Duodenal mucosa (tissue), 2 donors: Measurements from ENCODE around the gene MACROD2.
"Not testable (repeated sequence)": the region's sequence is repeated elsewhere in the genome, so short reads cannot be mapped to it uniquely, and the experiment has no call there.

Experiments used
- H3K27ac ChIP-seq: one replicate; pipeline ENCODE4 v1.7.0; 2013; ENCODE audit warnings: low read depth, low read length
- H3K27me3 ChIP-seq, 2 donors: one replicate each; pipeline ENCODE4 v1.7.0; 2013; ENCODE audit warnings: low read length in 2 of 2, control low read depth in 1 of 2; ENCODE audit not compliant: insufficient read depth in 2 of 2, control insufficient read depth in 1 of 2
- H3K36me3 ChIP-seq, 2 donors: one replicate each; pipeline ENCODE4 v1.7.0; 2013; ENCODE audit warnings: low read length in 2 of 2, control low read depth in 1 of 2; ENCODE audit not compliant: insufficient read depth in 2 of 2, control insufficient read depth in 1 of 2
- H3K4me1 ChIP-seq, 2 donors: one replicate each; pipeline ENCODE4 v1.7.0; 2013; ENCODE audit warnings: low read length in 2 of 2, control low read depth in 1 of 2; ENCODE audit not compliant: insufficient read depth in 2 of 2, control insufficient read depth in 1 of 2
- H3K4me3 ChIP-seq, 2 donors: one replicate each; pipeline ENCODE4 v1.7.0; 2013; ENCODE audit warnings: low read length in 2 of 2, low read depth in 1 of 2
- H3K9ac ChIP-seq, 2 donors: one replicate each; pipeline ENCODE4 v1.7.0; 2013; ENCODE audit warnings: low read length in 2 of 2, low read depth in 1 of 2
- H3K9me3 ChIP-seq, 2 donors: one replicate each; pipeline ENCODE4 v1.7.0; 2013; ENCODE audit warnings: low read length in 2 of 2, control low read depth in 1 of 2; ENCODE audit not compliant: control insufficient read depth in 1 of 2

MACROD2 gene

DNA sequence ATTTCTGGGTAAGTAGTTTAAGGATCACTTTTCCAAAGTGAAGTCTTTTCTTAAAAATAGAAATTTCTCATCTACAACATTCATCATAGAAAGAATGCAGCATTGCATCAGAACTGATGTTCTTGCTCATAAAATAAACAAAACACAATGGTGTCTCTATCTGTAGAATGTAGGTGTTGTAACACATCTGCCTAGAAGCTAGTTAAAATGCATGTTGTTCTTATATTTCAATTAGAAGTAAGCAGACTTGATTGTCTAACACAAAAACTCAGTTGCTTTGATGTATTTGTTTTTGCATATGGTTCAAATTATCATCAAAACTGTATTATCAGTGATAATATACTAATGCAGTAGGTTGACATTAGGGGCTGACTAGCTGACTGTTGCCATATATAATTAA, 996.8 kb downstream of the MACROD2 start:
- Histone ChIP-seq H3K9ac (no peak overlapping the region), H3K4me3 (no peak overlapping the region), H3K36me3 (no peaks in the 10 kb centered on the region), H3K9me3 (no peaks in the 10 kb centered on the region), H3K4me1 (peaks cover 0 to under 1% of the 10 kb centered on the region in 2 donors), H3K27ac (no peak overlapping the region), H3K27me3 (no peaks in the 10 kb centered on the region)

DNA sequence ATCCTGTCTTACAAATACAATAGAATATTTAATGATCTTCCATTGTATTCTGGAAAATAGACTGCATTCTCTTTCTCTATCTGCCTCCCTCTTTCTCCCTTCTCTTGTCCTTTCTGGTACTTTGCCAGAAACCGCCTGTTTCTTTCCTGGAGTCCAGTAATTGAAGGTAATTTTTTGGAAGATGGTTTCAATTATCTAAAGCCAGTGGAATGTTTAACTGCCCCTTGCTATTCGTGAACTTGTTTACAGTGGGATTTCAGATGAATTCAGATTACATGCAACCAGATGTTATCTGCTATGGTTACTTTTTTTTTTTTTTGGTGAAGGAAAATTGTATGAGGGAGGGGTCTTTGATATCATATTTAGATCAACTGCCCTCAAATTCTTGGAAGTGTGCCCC, 997.6 kb downstream of the MACROD2 start:
- H3K4me1 ChIP-seq, result no peaks in the 10 kb centered on the region
- no peaks in the 10 kb centered on the region for H3K9me3 ChIP-seq
- H3K27ac ChIP-seq, result no peak overlapping the region
- H3K36me3 ChIP-seq, result no peaks in the 10 kb centered on the region
- H3K4me3 ChIP-seq, result no peak overlapping the region
- no peak overlapping the region for H3K9ac ChIP-seq
- H3K27me3 ChIP-seq, result no peaks in the 10 kb centered on the region

DNA sequence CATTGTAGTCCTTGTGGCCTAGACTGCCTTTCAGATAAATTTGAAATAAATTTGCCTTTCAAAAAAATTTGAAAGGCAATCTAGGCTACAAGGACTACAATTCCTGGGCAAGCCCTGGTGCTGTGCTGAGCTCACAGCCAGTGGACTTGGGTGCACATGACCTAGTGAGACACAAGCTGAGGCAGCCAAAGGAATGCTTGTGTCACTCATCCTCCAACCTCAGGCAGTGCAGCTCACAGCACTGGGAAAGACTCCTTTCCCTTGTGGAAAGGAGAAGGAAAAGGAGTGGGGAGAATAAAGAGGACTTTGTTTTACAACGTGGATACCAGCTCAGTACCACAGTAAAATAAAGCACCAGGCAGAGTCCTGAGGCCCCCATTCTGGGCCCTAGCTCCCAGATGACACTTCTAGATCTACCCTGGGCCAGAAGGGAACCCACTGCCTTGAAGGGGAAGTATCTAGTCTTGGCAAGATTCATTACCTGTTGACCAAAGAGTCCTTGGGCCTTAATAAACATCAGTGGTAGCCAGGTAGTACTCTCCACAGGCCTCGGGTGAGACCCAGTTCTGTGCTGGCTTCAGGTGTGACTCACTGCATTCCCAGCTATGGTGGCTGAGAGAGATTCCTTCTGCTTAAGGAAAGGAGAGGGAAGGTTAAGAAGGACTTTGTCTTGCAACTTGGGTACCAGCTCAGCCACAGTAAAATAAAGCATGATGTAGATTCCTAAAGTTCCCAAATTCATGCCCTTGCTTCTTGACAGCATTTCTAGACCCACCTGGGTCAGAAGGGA, 1001.8 kb downstream of the MACROD2 start:
- Histone ChIP-seq H3K27me3 (no peaks in the 10 kb centered on the region), H3K9me3 (no peaks in the 10 kb centered on the region), H3K4me1 (no peaks in the 10 kb centered on the region), H3K9ac (no peak overlapping the region), H3K27ac (no peak overlapping the region), H3K4me3 (no peak overlapping the region), H3K36me3 (no peaks in the 10 kb centered on the region)

DNA sequence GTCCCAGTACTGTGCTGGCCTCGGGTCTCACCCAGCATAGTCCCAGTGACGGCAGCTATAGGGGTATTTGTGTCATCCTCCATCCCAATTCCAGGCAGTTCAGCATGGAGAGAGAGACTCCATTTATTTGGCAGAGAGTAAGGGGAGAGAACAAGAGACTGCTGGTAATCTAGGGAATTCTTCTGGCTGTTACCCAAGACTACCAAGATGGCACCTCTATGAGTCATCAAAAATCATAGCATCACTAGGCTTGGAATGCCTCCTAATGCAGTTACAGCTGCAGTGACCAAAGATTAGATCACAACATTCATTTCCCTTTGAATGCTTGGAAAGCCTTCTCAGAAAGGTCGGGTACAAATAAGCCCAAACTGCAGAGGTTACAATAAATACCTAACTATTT, 1002.5 kb downstream of the MACROD2 start:
- no peaks in the 10 kb centered on the region for H3K36me3 ChIP-seq
- no peak overlapping the region for H3K9ac ChIP-seq
- H3K4me3 ChIP-seq, result no peak overlapping the region
- H3K27ac ChIP-seq, result no peak overlapping the region
- no peaks in the 10 kb centered on the region for H3K9me3 ChIP-seq
- H3K27me3 ChIP-seq, result no peaks in the 10 kb centered on the region
- no peaks in the 10 kb centered on the region for H3K4me1 ChIP-seq

DNA sequence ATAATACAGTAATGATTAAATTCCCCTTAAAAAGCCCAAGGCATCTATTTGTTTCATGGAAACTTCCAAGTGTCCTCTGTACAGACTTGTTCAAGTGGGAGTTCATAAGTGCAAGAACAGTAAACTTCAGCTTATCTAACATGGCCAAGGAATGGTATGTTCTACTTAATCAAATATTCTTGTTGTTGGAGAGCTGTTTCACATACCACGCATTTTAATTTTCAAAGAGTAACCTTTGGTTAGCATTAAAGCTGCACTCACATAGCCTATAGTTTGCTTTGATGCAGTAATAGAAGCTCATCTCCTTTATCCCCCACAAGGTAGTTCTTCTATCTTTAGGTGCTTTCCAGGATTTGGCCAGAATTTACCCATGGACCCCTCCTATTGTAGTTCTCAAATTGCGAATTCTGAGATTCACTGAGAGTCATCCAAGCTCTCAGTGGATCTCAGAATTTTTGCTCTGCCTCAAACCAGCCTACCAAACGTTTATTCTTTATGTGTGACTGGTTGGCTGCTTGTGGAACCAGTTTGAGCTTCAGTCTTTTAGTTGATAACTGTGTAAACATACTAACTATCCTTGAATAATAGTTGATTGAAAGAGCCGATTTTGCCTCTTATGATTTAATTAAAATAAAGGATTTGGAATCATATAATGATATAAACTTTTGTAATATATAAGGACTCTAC, 1010.1 kb downstream of the MACROD2 start:
- Histone ChIP-seq H3K9me3 (no peaks in the 10 kb centered on the region), H3K4me3 (no peak overlapping the region), H3K4me1 (no peaks in the 10 kb centered on the region), H3K36me3 (no peaks in the 10 kb centered on the region), H3K27ac (no peak overlapping the region), H3K9ac (no peak overlapping the region), H3K27me3 (no peaks in the 10 kb centered on the region)

DNA sequence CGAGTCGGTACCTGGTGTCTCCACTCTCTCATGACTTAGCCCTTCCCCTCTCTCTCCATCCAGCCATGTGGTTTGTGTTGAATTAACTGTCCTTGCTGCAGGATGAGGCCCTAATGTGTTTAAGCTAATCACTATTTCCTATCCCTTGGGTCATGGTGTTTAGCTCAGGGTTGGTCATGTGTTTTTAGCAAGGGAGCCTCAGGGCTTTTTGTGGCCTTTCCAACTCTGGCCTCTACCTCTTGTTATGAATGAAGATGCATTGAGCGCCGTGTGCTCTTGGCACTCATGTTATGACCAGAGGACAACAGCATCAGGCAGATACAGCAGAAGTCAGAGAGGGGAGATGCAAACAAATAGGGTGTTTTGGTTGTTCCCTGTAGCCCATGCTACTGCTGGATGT, 1016.3 kb downstream of the MACROD2 start:
- Histone ChIP-seq H3K4me1 (no peaks in the 10 kb centered on the region), H3K27me3 (no peaks in the 10 kb centered on the region), H3K27ac (no peak overlapping the region), H3K9ac (no peak overlapping the region), H3K9me3 (no peaks in the 10 kb centered on the region), H3K36me3 (no peaks in the 10 kb centered on the region), H3K4me3 (no peak overlapping the region)

DNA sequence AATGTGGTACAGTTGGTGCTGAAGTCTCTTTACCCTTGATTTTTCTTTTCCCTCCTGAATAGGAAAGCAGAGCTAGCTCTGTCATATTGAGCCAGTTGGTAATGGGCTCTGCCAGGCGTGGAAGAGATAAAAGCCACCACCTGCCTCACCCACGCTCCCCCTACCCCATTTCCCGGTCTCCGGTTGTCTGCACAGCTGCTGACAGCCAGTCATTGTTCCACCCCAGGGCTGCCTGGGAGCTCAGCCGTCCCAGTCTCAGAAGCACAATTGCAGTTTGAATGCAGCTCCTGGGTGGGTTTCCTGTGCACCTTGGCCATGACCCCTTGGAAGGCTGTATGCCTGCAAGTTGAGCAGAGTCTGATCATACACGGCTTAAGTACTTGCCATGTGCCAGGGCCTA, 1017.2 kb downstream of the MACROD2 start:
- Histone ChIP-seq H3K27me3 (no peaks in the 10 kb centered on the region), H3K36me3 (no peaks in the 10 kb centered on the region), H3K9ac (no peak overlapping the region), H3K9me3 (no peaks in the 10 kb centered on the region), H3K4me3 (no peak overlapping the region), H3K4me1 (no peaks in the 10 kb centered on the region), H3K27ac (no peak overlapping the region)

DNA sequence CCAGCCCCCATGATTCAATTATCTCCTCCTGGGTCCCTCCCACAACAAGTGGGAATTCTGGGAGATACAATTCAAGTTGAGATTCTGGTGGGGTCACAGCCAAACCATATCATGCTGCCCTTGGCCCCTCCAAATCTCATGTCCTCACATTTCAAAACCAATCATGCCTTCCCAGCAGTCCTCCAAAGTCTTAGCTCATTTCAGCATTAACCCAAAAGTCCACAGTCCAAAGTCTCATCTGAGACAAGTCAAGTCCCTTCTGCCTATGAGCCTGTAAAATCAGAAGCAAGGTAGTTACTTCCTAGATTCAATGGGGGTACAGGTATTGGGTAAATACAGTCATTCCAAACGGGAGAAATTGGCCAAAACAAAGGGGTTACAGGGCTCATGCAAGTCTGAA, 1021.6 kb downstream of the MACROD2 start:
- not testable (repeated sequence) for H3K9me3 ChIP-seq, H3K4me1 ChIP-seq, H3K27me3 ChIP-seq, H3K9ac ChIP-seq, H3K27ac ChIP-seq, H3K4me3 ChIP-seq, H3K36me3 ChIP-seq

DNA sequence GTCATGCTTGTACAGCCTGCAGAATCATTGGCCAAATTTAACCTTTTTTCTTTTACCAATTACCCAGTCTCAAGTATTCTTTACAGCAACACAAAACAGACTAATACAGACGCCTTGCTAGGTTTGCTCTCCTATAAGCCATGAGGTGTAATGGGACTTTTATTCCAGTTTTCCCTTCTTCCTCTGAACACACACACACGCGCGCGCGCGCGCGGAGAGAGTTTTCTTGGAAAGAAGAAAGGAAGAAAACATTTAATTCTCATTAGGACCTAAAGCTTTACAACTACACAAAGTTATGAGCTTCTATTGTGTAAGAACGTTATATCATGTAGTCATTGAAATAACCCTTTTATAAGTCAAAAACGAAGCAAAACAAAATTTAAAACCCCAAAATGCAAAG, 1023.6 kb downstream of the MACROD2 start:
- Histone ChIP-seq H3K9ac (no peak overlapping the region), H3K27me3 (no peaks in the 10 kb centered on the region), H3K4me1 (no peaks in the 10 kb centered on the region), H3K27ac (no peak overlapping the region), H3K36me3 (no peaks in the 10 kb centered on the region), H3K4me3 (no peak overlapping the region), H3K9me3 (no peaks in the 10 kb centered on the region)

DNA sequence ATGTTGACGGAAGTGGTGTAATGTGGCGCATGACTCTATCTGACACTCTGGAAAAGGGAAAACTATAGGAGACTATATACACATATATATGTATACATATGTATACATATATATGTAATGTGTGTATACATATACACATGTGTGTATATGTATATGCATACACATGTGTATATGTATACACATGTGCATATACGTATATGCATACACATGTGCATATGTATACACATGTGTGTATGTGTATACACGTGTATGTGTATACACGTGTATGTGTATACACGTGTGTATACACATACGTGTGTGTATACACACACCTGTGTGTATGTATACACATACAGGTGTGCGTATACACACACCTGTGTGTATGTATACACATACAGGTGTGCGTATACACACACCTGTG, 1025.5 kb downstream of the MACROD2 start:
- H3K36me3 ChIP-seq, result no peaks in the 10 kb centered on the region
- no peaks in the 10 kb centered on the region for H3K9me3 ChIP-seq
- no peak overlapping the region for H3K27ac ChIP-seq

More for the DNA sequence above, 1025.5 kb downstream of the MACROD2 start:
- Histone ChIP-seq H3K4me1 (no peaks in the 10 kb centered on the region), H3K27me3 (no peaks in the 10 kb centered on the region), H3K9ac (no peak overlapping the region), H3K4me3 (no peak overlapping the region)
